Activated T-cell treated with anti-CD3 and anti-CD28 coated beads for 4 hours (primary cell): ENCODE data around the gene TOR3A.

ENCODE experiments used
- DNase-seq: peaks from one replicate; pipeline ENCODE4 v3.0.0-alpha.2; 2020

The TOR3A gene

DNA sequence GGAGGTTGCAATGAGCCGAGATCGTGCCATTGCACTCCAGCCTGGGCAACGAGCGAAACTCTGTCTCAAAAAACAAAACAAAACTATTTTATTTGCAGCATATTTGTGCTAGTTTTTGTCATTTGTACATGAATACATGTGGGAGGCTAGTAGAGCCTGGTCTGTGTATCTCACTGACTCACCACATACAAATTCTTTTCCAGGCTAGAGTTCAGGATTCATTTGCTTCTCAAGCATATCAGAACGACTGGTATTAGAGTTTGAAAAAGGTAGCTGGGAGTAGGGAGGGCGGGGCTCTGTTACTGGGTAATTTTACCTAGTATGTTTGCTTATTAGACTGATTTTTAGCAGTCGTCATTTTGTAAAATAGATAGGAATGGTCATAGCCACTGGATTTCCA is 4.5 kb upstream of the TOR3A start:
- DNase-seq = no peak

DNA sequence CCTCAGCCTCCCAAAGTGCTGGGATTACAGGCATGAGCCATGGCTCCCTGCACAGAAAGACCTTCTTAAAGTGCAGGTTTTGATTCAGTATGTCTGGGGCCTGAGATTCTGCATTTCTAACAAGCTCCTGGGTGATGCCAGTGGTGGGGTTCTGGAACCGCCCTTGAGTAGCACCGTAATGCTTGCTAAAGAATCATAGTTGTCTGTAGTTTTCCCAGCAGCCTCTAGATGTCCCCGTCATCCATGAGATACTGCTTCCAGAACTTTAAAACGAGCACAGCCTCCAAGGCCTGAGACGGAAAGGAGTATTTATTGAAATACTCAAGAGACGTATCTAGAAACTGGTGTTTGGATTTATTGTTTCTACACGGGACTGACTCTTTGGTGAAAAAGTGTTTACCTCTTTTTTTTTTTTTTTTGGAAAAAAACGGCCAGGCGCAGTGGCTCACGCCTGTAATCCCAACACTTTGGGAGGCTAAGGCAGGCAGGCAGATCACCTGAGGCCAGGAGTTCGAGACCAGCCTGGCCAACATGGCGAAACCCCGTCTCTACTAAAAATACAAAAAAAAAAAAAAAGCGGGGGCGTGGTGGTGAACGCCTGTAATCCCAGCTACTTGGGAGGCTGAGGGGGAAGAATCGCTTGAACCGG is 2.6 kb upstream of the TOR3A start:
- peak; percentile 37 for DNase-seq

DNA sequence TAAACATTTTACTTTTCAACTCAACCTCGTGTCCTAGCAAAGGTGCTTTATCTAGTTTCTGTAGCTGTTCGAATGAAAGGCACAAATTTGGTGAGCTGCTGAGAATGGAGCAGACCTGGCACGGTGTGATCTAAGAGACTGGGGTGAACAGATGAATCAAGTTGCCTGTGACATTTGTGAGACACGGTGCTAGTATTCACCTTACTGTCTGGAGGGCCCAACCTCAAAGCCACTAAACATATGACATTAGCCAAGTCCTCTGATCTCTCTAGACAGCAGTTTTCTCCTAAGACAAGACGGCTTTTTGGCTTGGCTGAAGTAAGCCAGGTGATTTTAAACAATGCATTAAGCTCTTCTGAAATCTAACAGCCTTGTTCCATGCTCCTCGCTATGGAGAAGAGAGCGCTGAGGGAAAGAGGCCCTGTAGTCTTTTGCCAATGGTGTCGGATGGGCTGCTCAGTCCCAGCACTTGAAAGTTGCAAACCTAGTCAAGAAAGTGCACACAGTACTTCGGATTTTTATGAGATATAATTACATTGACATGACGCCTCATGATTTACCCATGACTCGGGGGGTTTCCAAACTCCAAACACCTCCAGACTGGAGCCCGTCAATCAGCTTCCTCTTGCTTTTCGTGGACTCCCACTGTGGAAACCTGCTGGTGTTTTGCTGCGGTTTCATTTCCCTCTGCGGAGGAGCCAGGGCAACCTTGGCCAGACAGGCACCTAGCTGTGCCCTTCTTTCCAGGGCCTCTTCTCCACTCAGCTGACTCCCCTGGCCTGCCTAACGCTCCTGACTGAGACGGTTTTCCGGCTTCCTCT is 794 bp upstream of the TOR3A start:
- DNase-seq = no peak

DNA sequence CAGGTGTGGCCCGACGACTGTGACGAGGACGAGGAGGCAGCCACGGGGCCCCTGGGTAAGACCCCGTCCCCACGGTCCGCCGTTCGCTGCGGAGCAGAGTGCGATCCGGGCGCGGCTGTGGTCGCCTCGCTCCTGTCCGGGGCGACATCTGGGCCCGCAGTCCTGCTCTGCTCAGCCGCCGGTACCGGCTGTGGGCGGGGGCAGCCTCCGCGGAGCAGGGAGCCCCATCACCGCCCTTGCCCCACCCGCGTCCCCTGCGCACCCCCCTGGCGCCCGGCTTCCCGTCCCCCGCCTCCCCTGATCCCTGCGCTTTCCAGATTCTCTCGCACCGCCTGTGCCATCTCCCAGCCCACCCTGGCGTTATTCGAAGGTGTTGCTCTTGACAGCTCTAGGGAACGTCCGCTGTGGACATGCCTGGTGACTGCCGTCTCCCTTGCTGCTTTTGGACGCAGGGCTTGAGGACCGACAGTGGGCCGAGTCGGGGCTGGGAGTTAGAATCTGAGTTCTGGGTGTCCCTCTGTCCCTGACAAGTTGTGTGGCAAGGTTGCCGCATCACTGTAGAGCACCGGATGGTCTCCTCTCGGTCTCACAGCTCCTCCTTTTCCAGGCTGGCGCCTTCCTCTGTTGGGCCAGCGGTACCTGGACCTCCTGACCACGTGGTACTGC is 596 bp downstream of the TOR3A start:
- DNase-seq = peak; percentile 9

DNA sequence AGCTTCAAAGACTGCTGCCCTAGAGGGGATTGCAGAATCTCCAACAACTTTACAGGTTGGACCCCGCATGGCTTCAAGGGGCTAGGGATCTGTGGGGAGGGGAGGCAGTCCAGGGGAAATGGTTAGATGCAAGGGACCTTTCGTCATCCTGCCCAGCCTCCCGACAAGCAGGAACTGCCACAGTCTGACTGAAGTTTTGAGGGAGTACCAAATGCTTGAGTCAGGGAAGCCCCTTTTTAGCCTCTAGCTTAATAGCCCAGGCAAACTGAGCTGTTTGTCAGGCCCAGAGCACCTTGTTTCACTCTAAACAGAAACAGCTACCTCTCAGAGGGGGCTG is 1.1 kb downstream of the TOR3A start:
- no peak for DNase-seq

DNA sequence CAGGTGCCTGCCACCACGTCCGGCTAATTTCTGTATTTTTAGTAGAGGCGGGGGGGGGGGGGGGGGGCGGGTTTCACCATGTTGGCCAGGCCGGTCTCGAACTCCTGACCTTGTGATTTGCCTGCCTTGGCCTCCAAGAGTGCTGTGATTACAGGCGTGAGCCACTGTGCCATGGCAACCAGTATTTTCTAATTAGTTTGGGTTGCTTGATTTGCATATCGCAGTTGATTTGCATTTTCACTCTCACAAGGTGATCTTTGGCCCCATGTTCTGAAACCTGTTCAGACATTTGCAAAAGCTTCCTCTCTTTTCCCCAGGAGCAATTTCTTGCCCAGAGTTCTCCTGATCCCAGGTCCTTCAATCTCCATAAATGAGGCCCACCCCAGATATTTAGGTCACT is 1.7 kb downstream of the TOR3A start:
- no peak for DNase-seq

DNA sequence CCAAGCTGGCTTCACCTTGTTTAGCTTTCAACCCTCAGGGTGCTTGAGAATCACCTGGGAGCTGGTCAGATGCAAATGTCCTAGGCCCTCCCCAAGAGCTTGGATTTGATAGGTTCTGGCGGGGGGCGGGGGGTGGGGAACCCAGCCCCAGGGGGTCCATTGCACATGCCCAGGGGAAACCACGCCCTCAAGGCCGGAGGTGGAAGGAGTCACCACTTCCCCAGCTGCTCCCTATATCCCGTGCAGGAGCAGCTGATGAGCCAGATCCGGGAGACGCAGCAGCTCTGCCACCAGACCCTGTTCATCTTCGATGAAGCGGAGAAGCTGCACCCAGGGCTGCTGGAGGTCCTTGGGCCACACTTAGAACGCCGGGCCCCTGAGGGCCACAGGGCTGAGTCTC is 5.8 kb downstream of the TOR3A start:
- no peak for DNase-seq

DNA sequence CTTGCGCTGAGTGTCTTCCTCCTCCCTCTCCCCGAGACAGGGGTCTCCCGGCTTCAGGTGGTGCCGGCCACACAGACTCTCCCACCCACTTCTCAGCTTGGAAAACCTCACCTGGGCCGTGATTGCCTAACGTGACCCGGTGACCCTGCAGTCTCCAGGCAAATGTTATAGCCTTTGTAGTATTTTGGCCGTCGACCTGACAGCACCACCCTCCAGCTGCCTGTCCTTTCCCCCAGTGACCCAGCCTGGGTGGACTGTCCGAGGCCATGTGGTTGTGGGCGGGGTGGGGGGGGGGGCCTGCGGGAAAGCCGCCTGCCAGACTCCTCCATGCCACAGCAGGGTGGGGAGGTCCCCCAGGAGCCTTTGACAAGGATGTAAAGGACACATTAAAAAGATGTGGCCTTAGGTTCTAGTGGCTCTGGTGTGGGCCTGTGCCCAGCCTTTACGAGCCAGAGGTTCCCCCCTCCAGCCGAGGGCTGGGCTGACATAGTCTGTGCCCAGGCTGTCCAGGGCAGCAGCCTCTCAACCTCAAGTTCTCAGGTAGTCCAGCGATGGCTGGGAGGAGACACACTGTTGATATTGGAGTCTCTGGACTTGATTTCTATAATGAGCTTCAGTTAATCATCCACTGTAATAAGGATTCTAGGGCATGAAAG is 8.1 kb downstream of the TOR3A start:
- no peak for DNase-seq

DNA sequence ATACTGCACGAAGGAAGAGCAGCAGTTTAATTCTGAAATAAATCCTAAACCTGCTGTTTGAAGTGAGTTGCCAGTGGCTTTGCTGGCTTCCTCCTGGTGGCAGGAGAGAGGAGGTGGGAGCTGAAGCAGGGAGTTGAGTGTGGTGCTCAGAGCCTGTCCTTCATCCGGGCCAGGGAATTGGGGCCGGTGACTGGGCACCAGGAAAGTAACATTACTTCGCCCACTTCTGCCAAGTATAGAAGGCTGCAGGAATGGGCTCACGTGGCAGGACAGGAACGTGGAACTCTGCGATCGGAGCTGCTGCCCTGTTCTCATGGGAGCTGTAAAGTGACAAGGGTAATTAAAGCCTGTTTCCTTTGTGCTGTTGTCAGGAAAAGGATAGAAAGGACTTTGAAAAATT is 8.7 kb downstream of the TOR3A start:
- no peak for DNase-seq

DNA sequence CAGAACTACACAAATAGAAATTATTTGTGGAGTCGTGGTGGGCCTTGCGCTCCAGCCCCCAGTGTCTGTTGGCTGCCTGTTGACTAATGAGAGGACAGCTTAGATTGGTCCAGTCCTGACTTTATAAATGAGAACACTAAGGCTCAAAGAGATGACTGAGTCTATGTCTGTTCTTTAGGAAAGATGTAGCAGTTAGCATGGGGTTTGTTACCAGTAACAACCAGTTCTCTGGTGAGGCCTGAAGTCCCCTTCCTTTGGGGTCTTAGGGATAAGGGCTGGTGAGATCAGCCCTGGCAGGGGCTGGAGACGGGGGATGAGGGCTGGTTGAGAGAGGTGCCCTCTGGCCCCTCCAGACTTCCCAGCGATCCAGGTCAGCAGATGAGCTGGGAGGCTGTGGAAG is 9.1 kb downstream of the TOR3A start:
- DNase-seq = no peak

DNA sequence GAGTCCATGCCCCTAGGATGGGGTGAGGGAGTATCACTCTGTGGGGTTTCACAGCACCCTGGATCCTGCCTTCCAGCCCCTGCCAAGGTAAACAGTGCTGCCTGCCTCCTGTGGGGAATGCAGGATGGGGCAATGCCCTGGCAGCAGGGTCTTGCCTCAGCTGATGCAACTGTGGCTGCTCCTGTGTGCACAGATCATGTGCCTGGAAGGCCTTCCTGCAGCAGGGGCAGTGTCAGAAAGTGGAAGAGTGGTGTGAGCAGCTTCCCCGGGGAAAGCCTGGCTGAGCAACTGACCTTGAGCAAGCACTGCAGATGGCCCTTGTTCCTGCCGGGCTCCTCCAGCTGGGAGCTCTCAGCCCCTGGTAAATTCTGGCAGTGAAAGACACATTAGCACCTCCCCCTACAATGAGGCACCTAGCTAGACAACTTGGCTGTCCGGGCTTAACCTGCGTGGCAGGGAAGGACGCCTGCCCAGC is 9.9 kb downstream of the TOR3A start:
- DNase-seq = no peak

DNA sequence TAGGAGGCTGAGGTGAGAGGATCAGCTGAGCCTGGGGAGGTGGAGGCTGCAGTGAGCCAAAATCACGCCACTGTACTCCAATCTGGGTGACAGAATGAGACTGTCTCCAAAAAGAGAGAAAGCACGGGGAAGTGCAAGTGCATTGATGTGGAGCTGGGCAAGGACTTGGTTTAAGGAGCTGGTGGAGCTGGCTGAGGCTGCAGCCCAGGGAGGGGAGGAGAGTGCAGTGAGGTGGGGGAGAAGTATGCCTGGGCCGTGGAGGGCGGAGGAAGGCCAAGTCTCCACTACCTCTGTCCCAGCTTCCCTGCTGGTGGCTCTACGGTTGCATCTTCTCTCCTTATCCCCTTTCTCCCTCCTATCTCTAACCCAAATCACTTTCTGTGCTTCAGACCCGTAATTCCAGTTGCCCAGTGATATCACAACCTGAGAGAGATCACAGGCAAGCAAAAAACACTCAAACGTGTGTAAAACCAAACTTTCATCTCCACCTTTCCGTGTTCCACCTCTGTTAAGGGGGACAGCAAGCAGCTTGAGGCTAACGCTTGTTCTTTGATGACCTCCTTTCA is 11.1 kb downstream of the TOR3A start:
- no peak for DNase-seq

DNA sequence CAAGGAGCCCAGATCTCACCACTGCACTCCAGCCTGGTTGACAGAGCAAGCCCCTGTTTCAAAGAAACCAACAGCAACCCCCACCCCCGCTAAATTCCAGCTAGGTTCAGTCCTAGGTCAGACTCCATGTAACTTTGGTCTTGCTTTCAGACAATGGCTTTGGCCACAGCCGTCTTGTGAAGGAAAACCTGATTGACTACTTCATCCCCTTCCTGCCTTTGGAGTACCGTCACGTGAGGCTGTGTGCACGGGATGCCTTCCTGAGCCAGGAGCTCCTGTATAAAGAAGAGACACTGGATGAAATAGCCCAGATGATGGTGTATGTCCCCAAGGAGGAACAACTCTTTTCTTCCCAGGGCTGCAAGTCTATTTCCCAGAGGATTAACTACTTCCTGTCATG is 12.9 kb downstream of the TOR3A start:
- DNase-seq = no peak

DNA sequence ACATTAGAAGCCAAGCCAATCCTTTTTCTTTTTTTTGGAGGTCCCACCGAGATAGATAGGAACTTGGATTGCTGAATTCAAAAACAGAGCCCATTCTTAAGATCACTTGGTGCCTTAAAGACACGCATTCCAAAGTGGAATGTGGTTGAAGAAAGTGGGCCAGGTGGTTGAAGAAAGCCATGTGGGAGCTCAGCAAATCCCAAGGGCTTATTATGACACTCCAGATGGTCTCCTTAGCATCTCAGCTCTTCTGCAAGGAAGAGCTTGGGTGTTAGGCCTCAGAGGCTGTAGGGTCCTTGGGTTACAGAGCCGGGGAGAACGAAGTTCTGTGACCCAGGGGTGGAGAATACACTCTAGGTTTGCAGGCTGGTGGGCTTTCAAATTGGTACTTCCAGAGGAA is 13.5 kb downstream of the TOR3A start:
- DNase-seq = no peak

DNA sequence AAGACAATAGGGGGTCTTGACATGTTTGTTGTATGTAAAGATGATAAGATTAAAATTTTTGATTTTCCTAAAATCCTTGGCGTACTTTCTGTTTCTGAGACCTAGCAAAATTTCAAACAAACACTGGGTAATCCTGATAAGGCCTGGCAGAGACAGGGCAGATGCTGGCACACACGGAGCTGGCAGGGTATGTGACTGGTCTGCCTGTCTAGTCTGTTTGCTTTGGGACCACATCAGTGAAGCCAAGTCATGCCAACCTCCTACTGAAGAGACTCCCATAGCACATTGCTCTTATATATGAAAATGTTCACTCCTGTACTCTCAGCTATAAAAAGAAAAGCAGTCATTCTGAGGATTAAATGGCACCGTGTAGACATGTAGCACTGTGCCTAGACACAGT is 14.1 kb downstream of the TOR3A start:
- no peak for DNase-seq

DNA sequence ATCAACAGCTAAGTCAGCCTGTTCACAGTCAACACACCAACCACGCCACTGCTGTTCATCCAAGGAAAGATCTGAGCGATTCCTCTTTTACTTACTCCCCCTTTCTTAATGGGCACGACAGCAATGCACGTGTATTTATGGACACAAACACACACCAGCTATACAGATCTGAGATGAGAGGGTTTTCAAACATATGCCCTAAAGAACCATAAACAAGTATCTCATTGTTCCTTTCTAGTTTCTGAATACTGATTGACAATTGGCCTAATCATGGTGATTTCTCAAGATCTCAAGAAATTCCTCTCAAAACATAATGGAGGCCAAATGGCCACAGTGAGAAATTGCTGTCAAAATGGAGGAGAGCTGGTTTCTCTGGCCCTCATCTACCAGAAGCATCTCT is 18.0 kb downstream of the TOR3A start:
- no peak for DNase-seq

DNA sequence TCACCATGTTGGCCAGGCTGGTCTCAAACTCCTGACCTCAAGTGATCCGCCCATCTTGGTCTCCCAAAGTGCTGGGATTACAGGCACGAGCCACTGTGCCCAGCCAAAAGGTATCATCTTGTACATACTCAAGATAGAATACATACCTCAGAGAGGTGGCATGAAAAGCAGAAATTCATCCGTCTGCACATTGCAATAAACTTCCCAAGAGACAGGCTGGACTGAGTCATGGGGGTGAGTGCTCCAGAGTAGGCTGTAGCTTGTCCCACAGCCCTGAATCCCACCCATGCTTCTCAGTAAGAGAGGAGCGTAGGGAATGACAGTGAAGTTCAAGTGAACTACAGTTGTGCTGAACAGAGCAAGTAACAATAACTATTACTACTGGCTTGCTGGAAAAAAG is 19.7 kb downstream of the TOR3A start:
- DNase-seq = no peak

DNA sequence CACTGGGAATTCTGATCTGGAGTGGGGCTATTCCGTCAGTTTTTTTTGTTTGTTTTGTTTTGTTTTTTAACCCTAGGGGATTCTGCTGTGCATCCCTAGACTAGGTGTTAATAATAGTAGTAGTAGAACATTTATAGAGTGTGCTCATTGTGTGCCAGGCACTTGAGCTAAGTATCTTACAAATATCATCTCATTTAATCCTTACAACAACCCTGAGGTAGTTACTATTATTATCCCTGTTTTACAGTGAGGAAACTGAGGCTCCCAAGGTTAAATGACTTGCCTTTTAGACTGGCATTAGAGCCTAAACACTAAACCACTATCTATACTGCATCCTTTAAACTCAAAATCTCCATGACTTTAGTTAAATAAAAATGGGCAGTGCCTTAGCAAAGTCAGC is 22.1 kb downstream of the TOR3A start:
- DNase-seq = no peak

DNA sequence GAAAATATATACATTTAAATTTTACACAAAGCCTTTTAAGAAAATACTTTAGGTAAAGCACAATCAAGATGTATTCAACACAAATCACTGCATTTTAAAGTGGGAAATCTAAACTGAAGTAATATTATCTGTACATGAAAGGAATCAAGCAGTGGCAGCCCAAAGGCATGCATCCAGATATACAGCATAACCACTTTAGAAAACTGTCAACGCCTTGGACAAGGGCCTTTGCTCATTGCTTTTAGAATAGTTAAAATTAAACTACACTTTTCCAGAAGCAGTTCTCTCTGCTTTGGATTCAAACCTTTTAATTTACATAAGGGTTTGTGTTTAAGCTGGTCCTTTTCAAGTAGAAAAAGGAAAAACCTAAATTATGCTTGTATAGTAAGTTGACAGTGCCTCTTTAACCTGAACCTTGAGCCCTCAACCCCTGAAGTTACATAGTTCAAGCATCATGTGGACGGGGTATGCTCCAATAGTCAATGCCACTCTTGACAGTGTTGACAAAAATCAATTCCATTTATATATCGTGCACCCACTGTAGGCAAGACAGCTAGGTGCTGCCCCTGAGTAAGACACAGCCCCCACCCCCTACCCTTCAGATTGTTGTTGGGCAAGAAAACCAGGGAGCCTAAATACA is 22.9 kb downstream of the TOR3A start:
- no peak for DNase-seq

DNA sequence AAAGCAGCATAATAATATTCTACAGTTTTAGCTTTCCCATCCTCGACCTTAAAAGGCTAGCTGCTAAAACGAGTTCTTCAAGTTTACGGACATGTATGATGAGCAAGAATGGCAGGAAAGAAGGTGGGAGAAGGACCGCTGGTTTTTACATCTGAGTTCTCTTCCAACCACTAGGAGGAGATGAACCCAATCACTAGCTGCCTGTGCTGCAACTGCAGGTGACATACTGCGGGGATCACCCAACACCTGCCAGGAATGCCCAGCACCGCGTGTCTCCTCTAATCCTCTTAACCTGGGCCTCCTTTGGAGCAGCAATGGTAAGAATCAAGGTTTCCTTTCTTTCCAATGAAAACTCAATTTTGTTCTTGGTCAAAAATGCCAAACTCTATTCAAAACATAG is 23.5 kb downstream of the TOR3A start:
- no peak for DNase-seq

DNA sequence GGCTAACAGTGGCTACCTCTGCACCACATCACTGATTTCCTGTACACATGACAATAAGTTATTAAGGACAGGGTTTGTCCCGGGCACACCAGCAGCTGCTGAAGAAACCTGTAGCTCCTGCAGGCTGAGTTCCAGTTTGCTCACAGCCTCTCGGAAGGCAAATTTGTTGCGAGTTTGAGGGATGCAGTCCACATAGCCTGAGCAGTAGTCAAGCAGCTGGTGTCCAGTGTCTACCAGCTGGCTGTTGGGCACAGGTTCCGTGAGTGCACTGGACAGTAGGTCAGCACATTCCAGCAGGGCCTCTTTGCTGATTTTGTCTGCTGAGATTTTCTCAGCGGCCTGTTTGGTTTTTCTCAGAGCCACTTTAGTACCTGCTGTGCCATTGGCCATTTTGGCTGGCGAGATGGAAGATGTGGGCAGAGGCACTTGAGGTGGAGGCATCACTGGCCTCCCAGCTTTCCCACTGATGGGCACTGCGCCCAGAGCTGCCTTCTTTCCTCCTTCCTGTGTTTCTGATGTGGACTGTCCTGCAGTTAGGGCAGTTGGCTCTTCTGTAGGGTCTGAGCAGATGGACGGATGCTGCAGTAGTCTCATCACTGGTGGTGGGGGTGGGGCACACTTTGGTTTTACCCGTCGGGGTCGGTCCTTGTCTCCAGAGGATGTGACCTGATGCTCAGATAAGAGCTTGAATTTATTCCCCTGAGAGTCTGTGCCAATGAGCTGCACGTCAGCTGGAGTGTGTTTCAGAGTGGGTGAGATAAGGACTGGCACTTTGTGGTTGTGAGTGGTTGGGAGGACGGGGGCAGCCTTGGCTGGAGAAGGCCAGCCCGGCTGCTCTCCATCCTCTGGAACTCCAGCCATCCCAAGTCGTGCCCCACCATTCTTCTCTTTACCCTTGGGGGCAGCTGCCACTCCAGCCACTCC is 26.1 kb downstream of the TOR3A start:
- no peak for DNase-seq

DNA sequence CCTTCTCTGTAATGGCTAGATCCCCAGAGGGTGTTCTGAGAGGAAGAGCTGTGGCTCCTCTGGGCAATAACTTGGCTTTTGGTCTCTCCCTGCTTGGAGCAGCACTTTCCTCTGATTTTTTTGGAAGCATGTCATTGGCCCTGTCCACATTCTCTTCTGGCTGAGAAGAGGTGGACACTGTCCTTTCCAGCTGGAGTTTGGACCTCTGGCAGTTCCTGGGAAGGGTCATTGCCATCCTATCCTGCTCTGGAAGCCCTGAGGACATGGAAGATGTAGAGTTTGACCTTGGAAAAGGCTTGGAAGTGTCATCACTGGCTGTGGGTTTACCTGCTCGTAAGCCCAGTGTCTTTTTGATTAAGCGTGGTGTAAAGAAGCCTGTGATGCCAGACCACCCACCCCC is 26.8 kb downstream of the TOR3A start:
- no peak for DNase-seq
